Inflammatory macrophage (primary cell): ENCODE data around the gene PGAM5.

Source experiments
- DNase-seq, 2 donors: peaks; one replicate each; pipeline ENCODE4 v3.0.0-alpha.2; 2020 to 2022
- total RNA-seq, 18 experiments: gene quantifications; one replicate each; lab custom pipeline; 2026; ENCODE audit warnings: mixed read lengths in 6 of 18, inconsistent platforms in 2 of 18; lab: John Stamatoyannopoulos, UW

PGAM5 gene
- total RNA-seq: 8.9 to 60.4 (median 39.3) reads per million in 18 experiments

GRCh38 chr12:132710405-132711079 is at the start of gene PGAM5:
TSS of gene PGAM5 (plus strand) at chr12:132710842. CDS start at chr12:132710877, 35 bp downstream.
- DNase-seq: peak; percentile 86 to 92

- no peak for DNase-seq
Observed at GRCh38 chr12:132660996-132661395, 49.6 kb upstream of the PGAM5 start.

- no peak for DNase-seq
Observed at GRCh38 chr12:132661972-132662371, 48.7 kb upstream of the PGAM5 start.

GRCh38 chr12:132662901-132663755 is 47.5 kb upstream of the PGAM5 start:
- no peak for DNase-seq

GRCh38 chr12:132664206-132665148 is 46.2 kb upstream of the PGAM5 start:
- DNase-seq: no peak

- DNase-seq: no peak
Observed at GRCh38 chr12:132665149-132665491, 45.5 kb upstream of the PGAM5 start.

- no peak for DNase-seq
Observed at GRCh38 chr12:132665794-132666193, 44.8 kb upstream of the PGAM5 start.

- DNase-seq: no peak
Observed at GRCh38 chr12:132668191-132669088, 42.2 kb upstream of the PGAM5 start.

- DNase-seq: no peak
Observed at GRCh38 chr12:132669166-132669879, 41.3 kb upstream of the PGAM5 start.

GRCh38 chr12:132672116-132672515 is 38.5 kb upstream of the PGAM5 start:
- DNase-seq: no peak

- no peak for DNase-seq
Observed at GRCh38 chr12:132672678-132673077, 38.0 kb upstream of the PGAM5 start.

- DNase-seq: no peak
Observed at GRCh38 chr12:132673288-132674179, 37.1 kb upstream of the PGAM5 start.

- no peak for DNase-seq
Observed at GRCh38 chr12:132674561-132674960, 36.1 kb upstream of the PGAM5 start.

GRCh38 chr12:132675757-132676432 is 34.7 kb upstream of the PGAM5 start:
- DNase-seq: no peak

GRCh38 chr12:132677492-132677891 is 33.1 kb upstream of the PGAM5 start:
- DNase-seq: no peak

- no peak for DNase-seq
Observed at GRCh38 chr12:132685400-132685799, 25.2 kb upstream of the PGAM5 start.

GRCh38 chr12:132686825-132687210 is 23.8 kb upstream of the PGAM5 start:
- peak in 1 of 2 donors; percentile 25 for DNase-seq

GRCh38 chr12:132687211-132688164 is 23.2 kb upstream of the PGAM5 start, which contains the start of the genes POLE and PXMP2:
TSS of gene POLE (minus strand) at chr12:132687342. CDS start at chr12:132687315, 27 bp downstream.
TSS of gene PXMP2 (plus strand) at chr12:132687587. CDS start at chr12:132687671, 84 bp downstream.
- peak; percentile 97 for DNase-seq
